HUES64 (cell line): Measurements from ENCODE around the gene RNF145.
"Not testable (repeated sequence)": the region's sequence is repeated elsewhere in the genome, so short reads cannot be mapped to it uniquely, and the experiment has no call there.

Source experiments
- H3K27ac ChIP-seq: 2 replicates; pipeline ENCODE4 v1.7.0; 2013; ENCODE audit warnings: low read depth, low read length, inconsistent platforms
- H3K27me3 ChIP-seq: 2 replicates; pipeline ENCODE4 v1.6.1; 2013; ENCODE audit warnings: mild to moderate bottlenecking, low read length; ENCODE audit not compliant: insufficient read depth
- H3K36me3 ChIP-seq: 2 replicates; pipeline ENCODE4 v1.6.1; 2013; ENCODE audit warnings: mild to moderate bottlenecking, low read length; ENCODE audit not compliant: insufficient read depth
- H3K4me1 ChIP-seq: 2 replicates; pipeline ENCODE4 v1.6.1; 2013; ENCODE audit warnings: mild to moderate bottlenecking, low read length, moderate library complexity; ENCODE audit not compliant: insufficient read depth
- H3K4me3 ChIP-seq: 2 replicates; pipeline ENCODE4 v1.5.1; 2013; ENCODE audit warnings: mild to moderate bottlenecking, low read length, moderate library complexity
- H3K9ac ChIP-seq: 2 replicates; pipeline ENCODE4 v1.6.1; 2013; ENCODE audit warnings: mild to moderate bottlenecking, low read depth, low read length
- H3K9me3 ChIP-seq: 2 replicates; pipeline ENCODE4 v1.6.1; 2013; ENCODE audit warnings: low read depth, low read length; ENCODE audit not compliant: insufficient read depth
- WGBS: fragments of 150-250, 120-280 bp; methylation state at CpG from one replicate; pipeline ENCODE4 v1.1.7; 2013; ENCODE audit warnings: missing lambda C conversion rate; 5-methylcytosine and 5-hydroxymethylcytosine counted together

RNF145 gene

DNA sequence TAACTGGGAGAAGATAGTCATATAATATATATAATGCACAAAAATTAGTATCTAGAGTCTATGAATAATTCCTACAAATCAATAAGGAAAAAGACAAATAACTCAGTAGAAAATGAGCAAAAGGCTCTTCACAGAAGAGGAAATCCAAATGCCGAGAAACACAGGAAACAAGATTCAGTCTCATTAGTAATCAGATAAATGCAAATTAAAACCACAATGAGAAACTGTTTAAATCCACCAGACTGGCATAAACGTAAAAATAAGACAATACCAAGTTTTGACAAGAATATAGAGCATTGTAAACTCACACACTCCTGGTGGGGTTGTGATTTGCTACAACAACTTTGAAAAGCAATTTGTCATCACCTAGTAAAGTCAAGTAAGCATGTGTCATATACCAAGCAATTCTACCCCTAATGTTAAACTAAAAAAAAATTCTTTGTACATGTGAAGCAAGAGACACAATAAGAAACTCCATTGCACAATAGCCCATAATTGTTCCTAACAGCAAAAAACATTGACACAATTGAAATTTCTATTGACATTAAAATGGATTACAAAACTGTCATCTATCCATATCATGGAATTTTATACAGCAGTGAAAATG is 32.7 kb upstream of the RNF145 start:
- no peak overlapping the region for H3K4me3 ChIP-seq
- H3K9me3 ChIP-seq, result no peaks in the 10 kb centered on the region
- H3K36me3 ChIP-seq, result no peaks in the 10 kb centered on the region
- no peaks in the 10 kb centered on the region for H3K4me1 ChIP-seq
- no peak overlapping the region for H3K27ac ChIP-seq
- H3K9ac ChIP-seq, result no peak overlapping the region
- H3K27me3 ChIP-seq, result peaks cover 39% of the 10 kb centered on the region
- 86% methylated on average over 2 of the region's 2 CpGs for WGBS

DNA sequence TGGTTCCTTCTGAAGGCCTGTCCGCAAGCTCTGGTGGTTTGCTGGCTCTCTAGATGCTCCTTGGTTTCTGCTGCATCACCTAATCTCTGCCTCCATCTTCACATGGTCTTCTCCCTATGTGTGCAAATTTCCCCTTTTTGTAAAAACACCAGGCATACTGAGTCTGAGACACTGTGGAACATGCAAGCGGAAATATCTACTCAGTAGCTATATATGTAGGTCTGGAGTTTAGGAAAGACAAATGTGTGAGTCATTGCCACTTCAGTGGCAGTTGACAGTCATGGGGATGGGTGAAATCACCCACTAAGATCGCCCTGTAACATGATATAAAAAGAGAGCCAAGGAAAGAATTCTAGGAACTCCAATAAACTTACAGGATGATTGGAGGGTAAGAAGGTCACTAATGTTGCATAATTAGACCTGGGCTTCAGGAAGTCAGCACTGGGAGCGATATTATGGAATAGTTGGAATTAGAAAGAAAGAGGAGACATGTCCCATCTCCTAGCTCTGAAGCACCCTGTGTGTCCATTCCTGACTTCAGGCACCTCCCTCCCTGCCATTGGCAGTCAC is 31.0 kb upstream of the RNF145 start:
- WGBS, result 85% methylated on average over 4 of the region's 4 CpGs
- peaks cover 25% of the 10 kb centered on the region; the same call in 1 of the 2 replicates for H3K27me3 ChIP-seq
- H3K9me3 ChIP-seq, result no peaks in the 10 kb centered on the region
- no peak overlapping the region for H3K27ac ChIP-seq
- H3K4me1 ChIP-seq, result no peaks in the 10 kb centered on the region
- no peak overlapping the region for H3K9ac ChIP-seq
- no peaks in the 10 kb centered on the region for H3K36me3 ChIP-seq
- H3K4me3 ChIP-seq, result no peak overlapping the region

DNA sequence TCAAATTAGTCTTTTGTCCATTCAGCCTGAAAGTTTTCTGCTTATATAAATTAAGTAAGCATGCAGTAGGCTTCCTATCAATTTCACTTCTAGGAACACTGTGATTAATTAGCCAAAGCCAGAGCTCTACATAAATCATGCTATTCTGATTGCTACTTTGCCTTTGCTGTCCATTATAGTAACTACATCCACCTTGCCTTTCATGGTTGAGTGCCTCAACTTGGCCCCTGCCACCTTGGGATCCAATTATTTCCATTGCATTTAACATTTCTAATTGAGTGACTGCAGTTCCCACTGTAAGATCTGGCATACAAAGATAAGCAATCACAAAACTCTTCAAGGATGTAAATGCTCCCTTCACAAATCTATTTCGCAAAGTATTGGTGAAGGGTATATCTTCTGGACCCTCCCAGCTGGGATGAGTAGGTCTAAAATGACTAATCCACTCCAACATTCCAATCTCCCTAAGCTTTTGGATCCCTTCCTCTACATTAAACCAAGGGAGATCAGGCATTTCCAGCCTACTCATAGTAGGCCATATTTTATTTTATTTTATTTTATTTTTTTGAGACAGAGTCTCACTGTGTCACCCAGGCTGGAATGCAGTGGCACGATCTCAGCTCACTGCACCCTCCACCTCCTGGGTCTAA is 26.6 kb upstream of the RNF145 start:
- H3K4me1 ChIP-seq, H3K36me3 ChIP-seq, H3K27ac ChIP-seq, H3K9ac ChIP-seq, H3K4me3 ChIP-seq, H3K9me3 ChIP-seq: not testable (repeated sequence)
- 100% methylated on average over 1 of the region's 2 CpGs for WGBS
- H3K27me3 ChIP-seq, result peaks cover 43% of the 10 kb centered on the region

DNA sequence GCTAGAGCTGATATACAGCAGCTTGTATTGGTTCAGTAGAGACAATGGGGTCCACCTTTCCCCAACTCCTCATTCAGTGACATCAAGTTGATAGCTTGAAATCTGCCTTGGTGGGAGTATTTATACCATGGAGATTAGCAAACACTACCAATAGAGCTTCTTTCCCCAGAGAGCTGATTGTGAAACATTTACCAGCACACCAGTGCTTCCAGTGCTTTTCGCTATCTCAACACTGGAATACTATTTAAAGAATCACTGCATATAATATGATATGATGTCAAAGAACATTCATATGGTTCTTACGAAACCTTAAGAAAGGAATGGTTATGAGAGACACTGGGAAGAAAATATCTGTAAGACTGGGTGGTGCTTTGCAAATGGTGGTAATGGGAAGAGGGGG is 21.8 kb upstream of the RNF145 start:
- WGBS, result 96% methylated on average over 1 of the region's 2 CpGs
- H3K9ac ChIP-seq, result no peak overlapping the region
- H3K4me3 ChIP-seq, result no peak overlapping the region
- peaks cover 83% of the 10 kb centered on the region for H3K27me3 ChIP-seq
- no peak overlapping the region for H3K27ac ChIP-seq
- H3K9me3 ChIP-seq, result no peaks in the 10 kb centered on the region
- no peaks in the 10 kb centered on the region for H3K36me3 ChIP-seq
- peaks cover 11% of the 10 kb centered on the region for H3K4me1 ChIP-seq

DNA sequence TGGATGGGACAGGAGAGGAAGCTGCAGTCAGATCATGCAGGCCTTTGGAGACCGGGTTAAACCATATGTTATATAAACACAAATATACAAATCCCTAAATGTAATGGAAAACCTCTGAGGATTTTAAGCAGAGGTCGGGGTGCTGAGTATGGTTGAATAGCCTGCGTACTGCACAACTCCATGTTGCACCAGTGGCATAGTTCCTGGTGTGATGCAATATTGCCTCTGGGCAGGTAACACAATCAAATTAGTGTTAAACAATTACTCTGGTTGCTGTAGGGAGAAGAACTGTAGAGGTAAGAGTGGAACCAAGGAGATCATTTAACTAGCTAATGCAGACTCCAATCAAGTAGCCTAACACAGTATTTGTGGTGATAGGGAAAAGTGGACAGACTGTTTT is 21.3 kb upstream of the RNF145 start:
- Histone ChIP-seq H3K36me3 (no peaks in the 10 kb centered on the region), H3K4me1 (peaks cover 11% of the 10 kb centered on the region), H3K27ac (no peak overlapping the region), H3K4me3 (no peak overlapping the region), H3K9me3 (no peaks in the 10 kb centered on the region), H3K27me3 (peaks cover 88% of the 10 kb centered on the region), H3K9ac (no peak overlapping the region)
- WGBS, result 88% methylated on average over 2 of the region's 3 CpGs

DNA sequence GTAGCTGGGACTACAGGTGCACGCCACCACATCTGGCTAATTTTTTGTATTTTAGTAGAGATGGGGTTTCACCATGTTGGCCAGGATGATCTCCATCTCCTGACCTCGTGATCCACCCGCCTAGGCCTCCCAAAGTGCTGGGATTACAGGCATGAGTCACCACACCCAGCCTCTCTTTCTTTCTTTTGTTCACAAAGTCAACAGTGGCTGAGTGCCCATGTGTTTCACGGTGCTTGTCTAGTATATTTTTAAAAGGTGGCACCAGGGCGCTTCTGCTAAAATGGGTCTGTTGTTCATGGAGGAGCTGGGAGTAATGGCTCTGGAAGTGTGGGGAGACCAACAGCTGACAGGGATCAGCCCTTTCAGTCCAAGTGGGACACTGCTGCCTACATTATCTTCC is 18.7 kb upstream of the RNF145 start:
- H3K4me1 ChIP-seq, result peaks cover 11% of the 10 kb centered on the region
- H3K27ac ChIP-seq, H3K36me3 ChIP-seq, H3K9ac ChIP-seq, H3K4me3 ChIP-seq, H3K9me3 ChIP-seq: not testable (repeated sequence)
- H3K27me3 ChIP-seq, result peaks cover 98% of the 10 kb centered on the region
- 81% methylated on average over 5 of the region's 5 CpGs for WGBS

DNA sequence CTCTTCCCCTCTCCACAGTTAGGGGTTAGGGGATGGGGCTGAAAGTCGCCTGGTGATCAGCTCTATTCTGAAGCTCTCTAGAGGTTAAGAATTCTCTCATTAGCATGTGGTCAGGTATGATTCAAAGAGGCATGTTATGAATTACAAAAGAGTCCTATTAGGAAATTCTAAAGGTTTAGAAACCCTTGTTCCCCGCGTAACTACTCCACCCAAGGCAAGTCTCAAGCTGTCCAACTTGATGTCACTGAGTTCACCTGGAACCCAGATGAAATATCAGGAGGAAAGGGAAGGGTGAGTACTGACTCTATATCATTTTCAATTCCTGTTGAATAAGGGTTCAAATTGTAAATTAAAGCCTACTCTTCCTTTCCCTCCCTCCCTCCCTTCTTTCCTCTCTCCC is 18.1 kb upstream of the RNF145 start:
- Histone ChIP-seq H3K27me3 (peaks cover 95% of the 10 kb centered on the region), H3K4me1 (peaks cover 11% of the 10 kb centered on the region), H3K9me3 (no peaks in the 10 kb centered on the region), H3K9ac (no peak overlapping the region), H3K36me3 (no peaks in the 10 kb centered on the region), H3K4me3 (no peak overlapping the region), H3K27ac (no peak overlapping the region)
- 50% methylated on average over 1 of the region's 3 CpGs for WGBS

DNA sequence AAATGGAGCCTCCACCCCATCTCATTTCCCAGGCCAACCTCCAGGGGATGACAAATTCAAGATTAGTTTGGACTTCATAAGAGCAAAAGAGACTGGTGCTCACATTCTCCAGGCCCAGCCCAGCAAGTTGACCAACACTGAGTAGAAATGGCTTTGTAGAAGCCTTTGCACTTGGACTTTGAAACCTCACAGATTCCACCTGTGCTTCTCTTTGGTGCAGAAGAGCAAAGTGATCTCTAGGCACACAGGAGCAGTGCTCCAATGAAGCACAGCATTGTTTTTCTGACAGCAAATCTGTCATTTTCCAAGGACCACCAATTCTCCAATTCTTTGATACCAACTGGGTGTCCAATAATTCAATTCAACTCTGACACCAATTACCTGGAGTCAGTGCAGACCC is 17.1 kb upstream of the RNF145 start:
- Histone ChIP-seq H3K9ac (no peak overlapping the region), H3K27me3 (peaks cover 88% of the 10 kb centered on the region), H3K4me1 (peaks cover 11% of the 10 kb centered on the region), H3K4me3 (no peak overlapping the region), H3K9me3 (no peaks in the 10 kb centered on the region), H3K36me3 (no peaks in the 10 kb centered on the region), H3K27ac (no peak overlapping the region)

DNA sequence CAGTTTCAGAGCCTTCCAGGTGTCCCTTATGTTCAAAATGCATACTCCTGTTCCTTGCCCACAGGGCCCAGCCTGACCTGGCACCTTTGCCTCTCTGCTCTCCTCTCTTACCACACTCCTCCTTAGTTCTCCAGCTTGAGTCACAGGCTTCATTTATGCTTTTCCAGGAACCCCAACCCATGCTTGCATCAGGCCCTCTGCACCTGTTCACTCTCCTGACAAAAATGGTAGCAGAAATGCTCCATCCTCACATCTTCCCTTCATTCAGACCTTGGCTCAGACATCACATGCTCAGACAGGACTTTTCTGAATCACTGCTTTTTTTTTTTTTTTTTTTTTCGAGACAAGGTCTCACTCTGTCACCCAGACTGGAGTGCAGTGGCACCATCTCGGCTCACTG is 15.1 kb upstream of the RNF145 start:
- peaks cover 11% of the 10 kb centered on the region for H3K4me1 ChIP-seq
- peaks cover 68% of the 10 kb centered on the region for H3K27me3 ChIP-seq
- H3K9ac ChIP-seq, result no peak overlapping the region
- no peaks in the 10 kb centered on the region for H3K9me3 ChIP-seq
- no peaks in the 10 kb centered on the region for H3K36me3 ChIP-seq
- H3K4me3 ChIP-seq, result no peak overlapping the region
- WGBS, result 88% methylated on average over 2 of the region's 2 CpGs
- no peak overlapping the region for H3K27ac ChIP-seq

DNA sequence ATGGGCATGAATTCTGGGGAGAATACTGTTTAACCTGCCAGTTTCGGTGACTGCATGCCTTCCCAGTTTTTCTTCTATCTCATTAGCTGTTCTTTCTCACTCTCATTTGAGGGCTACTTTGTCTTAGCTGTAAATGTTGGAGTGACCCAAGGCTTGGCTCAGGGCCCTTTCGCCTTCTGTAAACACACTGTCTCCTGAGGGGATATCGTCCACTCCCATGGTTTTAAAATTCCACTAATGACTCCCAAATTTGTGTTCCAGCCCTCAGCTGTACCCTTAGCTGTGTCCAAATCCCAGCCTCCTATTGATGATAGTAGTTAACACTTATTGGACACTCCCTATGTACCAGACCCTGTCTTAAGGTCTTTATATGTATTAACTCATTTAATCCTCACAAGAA is 14.1 kb upstream of the RNF145 start:
- peaks cover 4% of the 10 kb centered on the region; the same call in 1 of the 2 replicates for H3K4me1 ChIP-seq
- no peak overlapping the region for H3K4me3 ChIP-seq
- H3K9me3 ChIP-seq, result no peaks in the 10 kb centered on the region
- 86% methylated on average over 3 of the region's 3 CpGs for WGBS
- no peak overlapping the region for H3K9ac ChIP-seq
- H3K36me3 ChIP-seq, result no peaks in the 10 kb centered on the region
- H3K27me3 ChIP-seq, result peaks cover 59% of the 10 kb centered on the region
- no peak overlapping the region for H3K27ac ChIP-seq

DNA sequence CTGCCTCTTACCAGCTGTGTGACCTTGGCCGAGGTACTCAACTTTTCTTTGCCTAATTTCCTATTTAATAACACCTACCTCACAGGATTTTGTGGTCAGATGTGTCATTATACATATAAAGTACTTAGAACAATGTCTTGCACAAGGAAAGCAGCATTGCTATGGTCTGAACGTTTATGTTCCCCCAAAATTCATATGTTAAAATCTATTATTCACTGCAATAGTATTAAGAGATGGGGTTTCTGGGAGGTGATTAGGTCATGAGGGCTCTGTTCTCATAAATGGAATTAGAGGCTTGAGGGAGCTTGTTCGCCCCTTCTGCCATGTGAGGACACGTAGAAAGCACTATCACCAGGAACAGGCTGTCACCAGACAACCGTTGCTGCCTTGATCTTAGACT is 10.9 kb upstream of the RNF145 start:
- Histone ChIP-seq H3K9ac (no peak overlapping the region), H3K4me1 (no peaks in the 10 kb centered on the region), H3K27me3 (peaks cover 27% of the 10 kb centered on the region), H3K9me3 (no peaks in the 10 kb centered on the region), H3K27ac (no peak overlapping the region), H3K36me3 (no peaks in the 10 kb centered on the region), H3K4me3 (no peak overlapping the region)
- 98% methylated on average over 4 of the region's 5 CpGs for WGBS
